Smooth muscle cell (in vitro differentiated cells): Measurements from ENCODE around the gene CUBN. TPM values are rescaled to one million over a fixed set of nuclear protein-coding genes. Genes with fewer than 3 reads are reported as not detected.

Experiments
- DNase-seq: peaks from one replicate; lab custom pipeline; 2025; ENCODE audit not compliant: unreplicated experiment; lab: John Stamatoyannopoulos, UW
- H2AFZ ChIP-seq: fragments of 200-600 bp; sonication (generic); 2 replicates; pipeline ENCODE4 v1.6.0; 2016; ENCODE audit warnings: antibody characterized with exemption, low read depth, mild to moderate bottlenecking
- H3F3A ChIP-seq: fragments of 200-600 bp; sonication (generic); 2 replicates; pipeline ENCODE4 v1.6.0; 2017; ENCODE audit warnings: antibody characterized with exemption, low read depth
- H3K27ac ChIP-seq: fragments of 200-600 bp; sonication (generic); 2 replicates; pipeline ENCODE4 v1.5.1; 2016; ENCODE audit warnings: low read depth, mild to moderate bottlenecking
- H3K27me3 ChIP-seq: fragments of 200-600 bp; sonication (generic); 2 replicates; pipeline ENCODE4 v1.6.1; 2016; ENCODE audit warnings: low read depth, mild to moderate bottlenecking
- H3K36me3 ChIP-seq: fragments of 200-600 bp; sonication (generic); 2 replicates; pipeline ENCODE4 v1.5.1; 2016; ENCODE audit warnings: low read depth
- H3K4me1 ChIP-seq: fragments of 200-600 bp; sonication (generic); 2 replicates; pipeline ENCODE4 v1.5.1; 2016; ENCODE audit warnings: low read depth
- H3K4me2 ChIP-seq: fragments of 200-600 bp; sonication (generic); 2 replicates; pipeline ENCODE4 v1.6.0; 2016; ENCODE audit warnings: mild to moderate bottlenecking
- H3K4me3 ChIP-seq: fragments of 200-600 bp; sonication (generic); 2 replicates; pipeline ENCODE4 v1.5.1; 2016; ENCODE audit warnings: mild to moderate bottlenecking
- H3K79me2 ChIP-seq: fragments of 200-600 bp; sonication (generic); 2 replicates; pipeline ENCODE4 v1.6.0; 2016; ENCODE audit warnings: low read depth, mild to moderate bottlenecking
- H3K9ac ChIP-seq: fragments of 200-600 bp; sonication (generic); 2 replicates; pipeline ENCODE4 v1.6.0; 2016; ENCODE audit warnings: low read depth
- H3K9me3 ChIP-seq: fragments of 200-600 bp; sonication (generic); replicated peaks from 2 replicates; pipeline ENCODE4 v1.5.1; 2016; ENCODE audit warnings: low read depth
- H4K20me1 ChIP-seq: fragments of 200-600 bp; sonication (generic); 2 replicates; pipeline ENCODE4 v1.6.0; 2016; ENCODE audit warnings: low read depth
- WGBS: methylation state at CpG from one replicate; pipeline ENCODE4 v1.1.7; 2016; ENCODE audit warnings: low lambda C conversion rate; 5-methylcytosine and 5-hydroxymethylcytosine counted together
- polyA plus RNA-seq: library from polyadenylated mRNA; unstranded; fragments of >200 nt; fragmentation: Nextera tagmentation; extraction: Ambion mirVana; gene quantifications from 2 replicates; pipeline ENCODE4 v1.2.1, GENCODE V29; 2016
- total RNA-seq: library from RNA; depleted of rRNA; stranded (reverse); fragments of >200 nt; gene quantifications from 2 replicates; pipeline ENCODE4 v1.2.3, GENCODE V29; 2014
- TF ChIP-seq, protein P1 (sequence below): fragments of 200-600 bp; sonication (generic); IDR thresholded peaks from 2 replicates; pipeline ENCODE4 v1.5.1; 2017; ENCODE audit warnings: borderline replicate concordance, mild to moderate bottlenecking, antibody characterized with exemption; ENCODE audit not compliant: insufficient read depth, poor library complexity, severe bottlenecking

The CUBN gene
- total and polyA plus RNA-seq, 2 experiments from 2014 or later: 0.62 to 4.7 TPM

DNA sequence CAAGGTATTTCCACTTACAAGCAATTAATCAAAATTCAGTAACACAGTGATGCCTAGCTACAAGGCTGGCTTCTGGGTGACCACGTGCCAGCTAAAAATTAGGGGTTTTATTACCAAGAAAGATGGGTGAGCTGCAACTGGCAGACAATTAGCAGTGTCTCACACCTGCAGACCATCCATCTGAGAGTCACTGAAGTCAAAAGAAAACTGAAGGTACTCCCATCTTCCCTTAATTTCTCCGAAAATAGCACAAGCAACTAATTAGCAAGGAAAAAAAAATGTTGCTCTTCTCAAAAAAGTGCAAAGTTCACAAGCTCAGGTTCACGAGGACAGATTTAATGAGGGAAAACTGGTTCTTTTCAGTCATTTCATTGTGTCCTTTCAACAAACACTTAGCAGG lies 340.8 kb downstream of the CUBN start:
- peaks cover 31% of the 10 kb centered on the region for H3K79me2 ChIP-seq

DNA sequence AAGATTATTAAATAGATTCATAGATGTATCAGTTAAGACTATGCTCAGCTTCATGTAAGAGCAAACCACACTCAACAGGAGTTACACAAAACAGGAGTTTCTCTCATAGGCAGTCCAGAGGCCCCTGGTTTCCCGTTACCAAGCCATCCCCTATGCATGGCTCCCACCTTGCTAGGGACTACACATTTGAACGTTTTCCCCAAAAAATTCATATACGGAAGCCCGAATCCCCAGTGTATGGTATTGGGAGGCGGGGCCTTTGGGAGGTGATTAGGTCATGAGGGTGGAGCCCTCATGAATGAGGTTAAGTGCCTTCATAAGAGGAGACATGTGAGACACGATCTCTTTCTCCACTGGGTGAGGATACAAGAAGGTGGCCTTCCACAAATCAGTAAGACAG lies 341.5 kb downstream of the CUBN start:
- no peak for DNase-seq
- H4K20me1 ChIP-seq: peaks cover 90% of the 10 kb centered on the region
- no peak overlapping the region for H3K9ac ChIP-seq

More for the DNA sequence above, 340.8 kb downstream of the CUBN start:
- DNase-seq: no peak
- 78% methylated on average over 3 of the region's 3 CpGs for WGBS
- Histone ChIP-seq H3K4me2 (no peak overlapping the region), H3K4me1 (peaks cover 6% of the 10 kb centered on the region), H2AFZ (no peak overlapping the region), H3K4me3 (no peak overlapping the region), H3K27ac (no peak overlapping the region), H3K9me3 (no peaks in the 10 kb centered on the region), H3K36me3 (no peaks in the 10 kb centered on the region), H3F3A (no peaks in the 10 kb centered on the region), H4K20me1 (peaks cover 90% of the 10 kb centered on the region), H3K27me3 (no peaks in the 10 kb centered on the region), H3K9ac (no peak overlapping the region)
- TF ChIP-seq, protein P1, sequence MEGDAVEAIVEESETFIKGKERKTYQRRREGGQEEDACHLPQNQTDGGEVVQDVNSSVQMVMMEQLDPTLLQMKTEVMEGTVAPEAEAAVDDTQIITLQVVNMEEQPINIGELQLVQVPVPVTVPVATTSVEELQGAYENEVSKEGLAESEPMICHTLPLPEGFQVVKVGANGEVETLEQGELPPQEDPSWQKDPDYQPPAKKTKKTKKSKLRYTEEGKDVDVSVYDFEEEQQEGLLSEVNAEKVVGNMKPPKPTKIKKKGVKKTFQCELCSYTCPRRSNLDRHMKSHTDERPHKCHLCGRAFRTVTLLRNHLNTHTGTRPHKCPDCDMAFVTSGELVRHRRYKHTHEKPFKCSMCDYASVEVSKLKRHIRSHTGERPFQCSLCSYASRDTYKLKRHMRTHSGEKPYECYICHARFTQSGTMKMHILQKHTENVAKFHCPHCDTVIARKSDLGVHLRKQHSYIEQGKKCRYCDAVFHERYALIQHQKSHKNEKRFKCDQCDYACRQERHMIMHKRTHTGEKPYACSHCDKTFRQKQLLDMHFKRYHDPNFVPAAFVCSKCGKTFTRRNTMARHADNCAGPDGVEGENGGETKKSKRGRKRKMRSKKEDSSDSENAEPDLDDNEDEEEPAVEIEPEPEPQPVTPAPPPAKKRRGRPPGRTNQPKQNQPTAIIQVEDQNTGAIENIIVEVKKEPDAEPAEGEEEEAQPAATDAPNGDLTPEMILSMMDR: no peak

DNA sequence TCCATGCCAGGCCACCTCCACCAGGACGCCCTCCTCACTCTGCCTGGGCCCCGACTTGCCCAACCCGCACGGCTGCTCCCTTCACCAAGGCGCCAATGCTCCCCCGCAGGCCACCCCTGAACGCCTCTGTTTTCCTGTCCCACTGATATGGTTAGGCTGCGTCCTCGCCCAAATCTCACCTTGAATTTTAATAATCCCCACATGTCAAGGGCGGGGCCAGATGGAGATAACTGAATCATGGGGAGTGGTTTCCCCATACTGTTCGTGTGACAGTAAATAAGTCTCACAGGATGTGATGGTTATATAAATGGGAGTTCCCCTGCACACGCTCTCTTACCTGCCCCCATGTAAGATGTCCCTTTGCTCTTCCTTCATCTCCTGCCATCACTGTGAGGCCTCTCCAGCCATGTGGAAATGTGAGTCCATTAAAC lies 342.2 kb downstream of the CUBN start:
- WGBS: 97% methylated on average over 12 of the region's 12 CpGs
- Histone ChIP-seq H3K4me1 (peaks cover 6% of the 10 kb centered on the region), H3K36me3 (no peaks in the 10 kb centered on the region), H3K4me2 (no peak overlapping the region), H3K9me3 (no peaks in the 10 kb centered on the region), H4K20me1 (peaks cover 90% of the 10 kb centered on the region), H3K27me3 (no peaks in the 10 kb centered on the region), H3F3A (no peaks in the 10 kb centered on the region), H3K9ac (no peak overlapping the region), H3K27ac (no peak overlapping the region), H2AFZ (no peak overlapping the region), H3K79me2 (peaks cover 23% of the 10 kb centered on the region), H3K4me3 (no peak overlapping the region)
- DNase-seq: no peak
- TF ChIP-seq, protein P1: no peak

More for the DNA sequence above, 341.5 kb downstream of the CUBN start:
- H3K9me3 ChIP-seq: no peaks in the 10 kb centered on the region
- no peak overlapping the region for H2AFZ ChIP-seq
- no peak overlapping the region for H3K4me3 ChIP-seq
- no peak overlapping the region for H3K27ac ChIP-seq
- no peaks in the 10 kb centered on the region for H3K36me3 ChIP-seq
- TF ChIP-seq, protein P1: no peak
- WGBS: 95% methylated on average over 6 of the region's 6 CpGs
- H3K4me2 ChIP-seq: no peak overlapping the region
- H3K79me2 ChIP-seq: peaks cover 26% of the 10 kb centered on the region
- no peaks in the 10 kb centered on the region for H3F3A ChIP-seq
- no peaks in the 10 kb centered on the region for H3K27me3 ChIP-seq
- H3K4me1 ChIP-seq: peaks cover 6% of the 10 kb centered on the region

DNA sequence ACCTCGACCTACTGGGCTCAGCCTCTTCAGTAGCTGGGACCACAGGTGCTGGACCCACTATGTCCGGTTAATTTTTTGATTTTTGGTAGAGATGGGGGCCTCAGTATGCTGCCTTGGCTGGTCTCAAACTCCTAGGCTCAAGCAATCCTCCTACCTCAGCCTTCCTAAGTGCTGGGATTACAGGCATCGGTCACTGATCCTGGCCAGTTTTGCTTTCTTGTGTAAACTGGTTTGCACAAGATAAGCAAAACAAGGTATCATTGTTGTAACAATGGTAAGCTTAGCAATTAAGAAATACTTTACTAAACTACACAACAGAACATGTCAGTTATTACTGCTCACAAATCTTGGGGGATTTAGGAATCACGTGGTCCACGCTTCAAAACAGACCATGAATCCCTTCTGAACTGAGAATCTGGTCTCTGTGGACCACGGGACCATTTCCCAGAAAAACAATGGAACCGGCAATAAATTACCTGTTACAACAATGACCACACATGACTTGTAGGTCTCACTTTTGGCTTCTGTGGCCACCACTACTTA lies 349.2 kb downstream of the CUBN start:
- no peak for DNase-seq
- Histone ChIP-seq H3K9ac (no peak overlapping the region), H3K9me3 (no peaks in the 10 kb centered on the region), H3K4me3 (no peak overlapping the region), H3K79me2 (peaks cover 12% of the 10 kb centered on the region), H3K27me3 (no peaks in the 10 kb centered on the region), H3K36me3 (no peaks in the 10 kb centered on the region), H3K4me1 (no peaks in the 10 kb centered on the region), H4K20me1 (peaks cover 80% of the 10 kb centered on the region), H3K4me2 (no peak overlapping the region), H2AFZ (no peak overlapping the region), H3F3A (no peaks in the 10 kb centered on the region), H3K27ac (no peak overlapping the region)
- WGBS: 92% methylated on average over 7 of the region's 7 CpGs
- TF ChIP-seq, protein P1: no peak
